GM12878 (cell line): ENCODE measurements around the gene ARHGAP6. TPM values are rescaled to one million over a fixed set of nuclear protein-coding genes. Genes with fewer than 3 reads are reported as not detected.

Experiments used
- ATAC-seq: fragments of 200-7000 bp; cut with Tn5 transposase; 3 replicates; pipeline ENCODE4 v1.9.1; 2020; ENCODE audit warnings: mild to moderate bottlenecking, moderate library complexity
- BruUV-seq: library from RNA; stranded (reverse); fragments of 400-500 nt; replicated peaks from 2 replicates; lab custom pipeline; 2021; lab: Mats Ljungman, UMichigan
- CTCF ChIA-PET: fragments of 300-600 bp; sonication (Branson Sonifier 250); formaldehyde crosslinking; extraction: SDS; loops from one replicate; lab custom pipeline; 2021; ENCODE audit warnings: inconsistent platforms; lab: Yijun Ruan, JAX
- POLR2A ChIA-PET: fragments of 350-600 bp; formaldehyde crosslinking; extraction: SDS; loops from one replicate; lab custom pipeline; 2021; ENCODE audit warnings: inconsistent platforms; lab: Charles Lee
- RAD21 ChIA-PET: fragments of 300-600 bp; sonication (Branson Sonifier 250); formaldehyde crosslinking; loops from one replicate; lab custom pipeline; 2023; ENCODE audit warnings: antibody characterized with exemption; ENCODE audit not compliant: unreplicated experiment; lab: Charles Lee
- SMC1A ChIA-PET: fragments of 300-600 bp; sonication (Branson Sonifier 250); formaldehyde crosslinking; loops from one replicate; lab custom pipeline; 2023; ENCODE audit not compliant: unreplicated experiment, uncharacterized antibody; lab: Charles Lee
- DNase-seq: peaks from one replicate; pipeline ENCODE4 v3.0.0-alpha.2; 2011; ENCODE audit warnings: low read depth, low spot score
- FAIRE-seq: peaks from 3 replicates; lab custom pipeline; 2011; peaks lifted over from hg19 to GRCh38; lab: Jason Lieb, UNC
- H2AFZ ChIP-seq: 2 replicates; pipeline ENCODE4 v1.6.0; 2011; ENCODE audit warnings: low read depth, low read length, control low read depth; ENCODE audit not compliant: control insufficient read depth
- H3K27ac ChIP-seq: 2 replicates; pipeline ENCODE4 v1.5.1; 2011; ENCODE audit warnings: control low read depth; ENCODE audit not compliant: control insufficient read depth, insufficient read depth
- H3K27me3 ChIP-seq, 2 experiments: replicated peaks in 1 of 2; 2 replicates each; pipeline versions ENCODE4 v1.6.0 to v1.6.1; 2011; ENCODE audit warnings: low read length in 1 of 2; ENCODE audit not compliant: control insufficient read depth in 2 of 2, insufficient read depth in 2 of 2
- H3K36me3 ChIP-seq, 2 experiments: 2 replicates each; pipeline ENCODE4 v1.5.1; 2011; ENCODE audit warnings: low read length in 1 of 2; ENCODE audit not compliant: control insufficient read depth in 2 of 2, insufficient read depth in 2 of 2
- H3K4me1 ChIP-seq: 2 replicates; pipeline ENCODE4 v1.6.1; 2011; ENCODE audit warnings: mild to moderate bottlenecking, low read length, moderate library complexity, mixed read lengths; ENCODE audit not compliant: control insufficient read depth, insufficient read depth
- H3K4me2 ChIP-seq: 2 replicates; pipeline ENCODE4 v1.6.0; 2011; ENCODE audit warnings: control low read depth; ENCODE audit not compliant: control insufficient read depth, insufficient read depth
- H3K4me3 ChIP-seq: fragments of 200-600 bp; sonication (generic); 2 replicates; pipeline ENCODE4 v1.5.1; 2016
- H3K79me2 ChIP-seq: 2 replicates; pipeline ENCODE4 v1.6.0; 2011; ENCODE audit warnings: low read length; ENCODE audit not compliant: control insufficient read depth, insufficient read depth
- H3K9ac ChIP-seq: 2 replicates; pipeline ENCODE4 v1.8.0; 2011; ENCODE audit warnings: low read length, control low read depth, mixed read lengths; ENCODE audit not compliant: control insufficient read depth, insufficient read depth
- H3K9me3 ChIP-seq: replicated peaks from 3 replicates; pipeline ENCODE4 v1.5.1; 2011; ENCODE audit warnings: mild to moderate bottlenecking, low read length; ENCODE audit not compliant: control insufficient read depth, insufficient read depth
- H4K20me1 ChIP-seq: 2 replicates; pipeline ENCODE4 v1.6.0; 2011; ENCODE audit not compliant: control insufficient read depth, insufficient read depth
- CBFB ChIP-seq: IDR thresholded peaks from 2 replicates; pipeline ENCODE4 v1.6.1; 2016; ENCODE audit warnings: antibody characterized with exemption, low read depth
- DPF2 ChIP-seq: fragments of 450-650 bp; IDR thresholded peaks from 2 replicates; pipeline ENCODE4 v1.6.1; 2017; ENCODE audit warnings: mild to moderate bottlenecking
- GATAD2B ChIP-seq: fragments of 450-650 bp; conservative IDR thresholded peaks from 2 replicates; pipeline ENCODE4 v1.6.1; 2017; ENCODE audit warnings: low read depth, mild to moderate bottlenecking, moderate library complexity
- POLR2AphosphoS5 ChIP-seq: IDR thresholded peaks from 2 replicates; pipeline ENCODE4 v1.6.1; 2011; ENCODE audit warnings: mild to moderate bottlenecking, low read length, inconsistent platforms
- RB1 ChIP-seq: fragments of 450-650 bp; formaldehyde crosslinking; IDR thresholded peaks from 2 replicates; pipeline ENCODE4 v1.6.1; 2017; ENCODE audit warnings: mild to moderate bottlenecking, borderline replicate concordance
- SIX5 ChIP-seq: IDR thresholded peaks from 2 replicates; pipeline ENCODE4 v1.6.1; 2011; ENCODE audit warnings: mild to moderate bottlenecking, low read depth, low read length, moderate library complexity; ENCODE audit not compliant: severe bottlenecking
- SMAD1 ChIP-seq: fragments of 450-650 bp; IDR thresholded peaks from 2 replicates; pipeline ENCODE4 v1.6.1; 2018; ENCODE audit warnings: mild to moderate bottlenecking, low read depth; ENCODE audit not compliant: partially characterized antibody
- STAT3 ChIP-seq: IDR thresholded peaks from 2 replicates; pipeline ENCODE4 v1.6.1; 2011; ENCODE audit warnings: low read depth, low read length, improper control_type of control experiment
- TAF1 ChIP-seq: IDR thresholded peaks from 2 replicates; pipeline ENCODE4 v1.6.1; 2011; ENCODE audit warnings: mild to moderate bottlenecking, low read depth, low read length, borderline replicate concordance
- TBL1XR1 ChIP-seq: IDR thresholded peaks from 2 replicates; pipeline ENCODE4 v1.6.1; 2012; ENCODE audit warnings: low read depth, low read length, improper control_type of control experiment
- YBX1 ChIP-seq: fragments of 450-650 bp; IDR thresholded peaks from 2 replicates; pipeline ENCODE4 v1.6.1; 2016; ENCODE audit warnings: antibody characterized with exemption
- WGBS: methylation state at CpG from one replicate; pipeline ENCODE4 v1.1.6; 2016; ENCODE audit warnings: low lambda C conversion rate; ENCODE audit not compliant: insufficient replicate concordance, insufficient coverage; ENCODE audit errors: missing lambda C conversion rate; 5-methylcytosine and 5-hydroxymethylcytosine counted together
- in situ Hi-C: fragments of 300-500 bp; cut with MboI; formaldehyde crosslinking; loops from 9 replicates; pipeline ENCODE4 v1.14.3; 2018; ENCODE audit warnings: mixed read lengths
- intact Hi-C: fragments of 100-400 bp; cut with micrococcal nuclease; formaldehyde crosslinking; loops from one replicate; pipeline ENCODE4 v1.14.2; 2022; ENCODE audit not compliant: unreplicated experiment
- polyA plus RNA-seq, 11 experiments: library from polyadenylated mRNA; depleted of rRNA in 4 of 11; unstranded in 6 of 11; stranded (reverse) in 5 of 11; fragments of >200 nt; fragmentation: Nextera tagmentation in 4 of 11; fragmentation: Illumina TruSeq in 1 of 11; extraction: Ambion mirVana in 4 of 11; extraction: Trizol in 1 of 11; gene quantifications; 1 replicate in 1 of 11; 2 replicates in 10 of 11; pipeline versions ENCODE4 v1.2.1 to v1.2.3, GENCODE V29; 2011 to 2016; ENCODE audit warnings: inconsistent platforms in 2 of 11, missing spikeins in 2 of 11, low read depth in 1 of 11
- total RNA-seq, 4 experiments: library from RNA; depleted of rRNA in 3 of 4; stranded (reverse); fragments of >200 nt in 3 of 4; fragmentation: Illumina TruSeq in 1 of 4; extraction: Trizol in 1 of 4; gene quantifications; 2 replicates each; pipeline versions ENCODE4 v1.2.1 to v1.2.3, GENCODE V29; 2013 to 2021
- TF ChIP-seq, protein P1 (sequence below): fragments of 450-650 bp; formaldehyde crosslinking; IDR thresholded peaks from 2 replicates; pipeline ENCODE4 v1.4.0; 2020; ENCODE audit warnings: mild to moderate bottlenecking, moderate library complexity
- TF ChIP-seq, protein P2 (sequence below): fragments of 450-650 bp; IDR thresholded peaks from 2 replicates; pipeline ENCODE4 v1.6.1; 2017; ENCODE audit warnings: mild to moderate bottlenecking, moderate library complexity
- TF ChIP-seq, protein P3 (sequence below): fragments of 450-650 bp; IDR thresholded peaks from 2 replicates; pipeline ENCODE4 v1.6.1; 2016; ENCODE audit warnings: mild to moderate bottlenecking, moderate library complexity, borderline replicate concordance

The ARHGAP6 gene
- total and polyA plus RNA-seq, 10 of the 15 experiments (the other 5 are each of a cell fraction or from before 2014, with no cell fraction given), result 0.20 to 1.8 (median 0.76) TPM

DNA sequence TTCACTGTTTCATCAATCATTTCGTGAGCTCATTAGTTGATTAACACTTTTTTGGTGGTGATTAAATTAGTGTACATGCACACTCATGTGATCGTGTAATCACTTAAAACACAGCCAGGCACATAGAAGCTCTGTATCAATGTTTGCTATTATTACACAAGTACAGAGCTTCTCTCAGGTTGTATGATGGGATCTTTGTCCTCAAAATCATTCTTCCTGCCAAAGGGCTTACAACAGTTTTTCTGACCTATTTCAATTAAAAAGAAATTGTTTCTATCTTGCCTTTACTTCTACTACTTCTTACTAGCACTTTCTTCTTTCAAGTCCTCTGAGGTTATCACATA is 227.4 kb downstream of the ARHGAP6 start:
- CTCF ChIA-PET, result interaction anchor here (1.0 kb wide), 1 partner anchor 14 kb away, joined by 3 read pairs; no protein-coding TSS in a partner anchor
- Histone ChIP-seq H2AFZ (no peak overlapping the region), H3K27ac (no peak overlapping the region), H3K9me3 (no peaks in the 10 kb centered on the region), H3K9ac (no peak overlapping the region), H3K36me3 (no peaks in the 10 kb centered on the region), H3K4me3 (no peak overlapping the region), H3K27me3 (no peaks in the 10 kb centered on the region; a peak in 1 of 4 replicates), H3K4me2 (no peak overlapping the region), H4K20me1 (no peaks in the 10 kb centered on the region), H3K79me2 (no peaks in the 10 kb centered on the region), H3K4me1 (no peaks in the 10 kb centered on the region)
- POLR2A ChIA-PET, result interaction anchor here (0.6 kb wide), 1 partner anchor 12 kb away, joined by 3 read pairs; no protein-coding TSS in a partner anchor
- no peak for ATAC-seq
- WGBS, result 51% methylated on average over 2 of the region's 2 CpGs
- BruUV-seq, result no TSS peak
- no peak for DNase-seq
- FAIRE-seq, result no peak
- RAD21 ChIA-PET, result interaction anchor here (1.1 kb wide), 1 partner anchor 56 kb away, joined by 3 read pairs; no protein-coding TSS in a partner anchor
- in situ Hi-C loops, result no loop called here
- intact Hi-C loops, result no loop called here
- SMC1A ChIA-PET, result interaction anchor here (0.7 to 1.2 kb wide), 2 partner anchors 15 to 67 kb away, joined by 3 to 4 read pairs; no protein-coding TSS in a partner anchor
- TF ChIP-seq TAF1, result no peak
- no peak for TF ChIP-seq YBX1
- no peak for TF ChIP-seq DPF2
- no peak for TF ChIP-seq STAT3
- no peak for TF ChIP-seq SMAD1
- TF ChIP-seq, protein P1, sequence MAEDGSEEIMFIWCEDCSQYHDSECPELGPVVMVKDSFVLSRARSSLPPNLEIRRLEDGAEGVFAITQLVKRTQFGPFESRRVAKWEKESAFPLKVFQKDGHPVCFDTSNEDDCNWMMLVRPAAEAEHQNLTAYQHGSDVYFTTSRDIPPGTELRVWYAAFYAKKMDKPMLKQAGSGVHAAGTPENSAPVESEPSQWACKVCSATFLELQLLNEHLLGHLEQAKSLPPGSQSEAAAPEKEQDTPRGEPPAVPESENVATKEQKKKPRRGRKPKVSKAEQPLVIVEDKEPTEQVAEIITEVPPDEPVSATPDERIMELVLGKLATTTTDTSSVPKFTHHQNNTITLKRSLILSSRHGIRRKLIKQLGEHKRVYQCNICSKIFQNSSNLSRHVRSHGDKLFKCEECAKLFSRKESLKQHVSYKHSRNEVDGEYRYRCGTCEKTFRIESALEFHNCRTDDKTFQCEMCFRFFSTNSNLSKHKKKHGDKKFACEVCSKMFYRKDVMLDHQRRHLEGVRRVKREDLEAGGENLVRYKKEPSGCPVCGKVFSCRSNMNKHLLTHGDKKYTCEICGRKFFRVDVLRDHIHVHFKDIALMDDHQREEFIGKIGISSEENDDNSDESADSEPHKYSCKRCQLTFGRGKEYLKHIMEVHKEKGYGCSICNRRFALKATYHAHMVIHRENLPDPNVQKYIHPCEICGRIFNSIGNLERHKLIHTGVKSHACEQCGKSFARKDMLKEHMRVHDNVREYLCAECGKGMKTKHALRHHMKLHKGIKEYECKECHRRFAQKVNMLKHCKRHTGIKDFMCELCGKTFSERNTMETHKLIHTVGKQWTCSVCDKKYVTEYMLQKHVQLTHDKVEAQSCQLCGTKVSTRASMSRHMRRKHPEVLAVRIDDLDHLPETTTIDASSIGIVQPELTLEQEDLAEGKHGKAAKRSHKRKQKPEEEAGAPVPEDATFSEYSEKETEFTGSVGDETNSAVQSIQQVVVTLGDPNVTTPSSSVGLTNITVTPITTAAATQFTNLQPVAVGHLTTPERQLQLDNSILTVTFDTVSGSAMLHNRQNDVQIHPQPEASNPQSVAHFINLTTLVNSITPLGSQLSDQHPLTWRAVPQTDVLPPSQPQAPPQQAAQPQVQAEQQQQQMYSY (CRISPR knock-in tag), result no peak
- TF ChIP-seq, protein P2, sequence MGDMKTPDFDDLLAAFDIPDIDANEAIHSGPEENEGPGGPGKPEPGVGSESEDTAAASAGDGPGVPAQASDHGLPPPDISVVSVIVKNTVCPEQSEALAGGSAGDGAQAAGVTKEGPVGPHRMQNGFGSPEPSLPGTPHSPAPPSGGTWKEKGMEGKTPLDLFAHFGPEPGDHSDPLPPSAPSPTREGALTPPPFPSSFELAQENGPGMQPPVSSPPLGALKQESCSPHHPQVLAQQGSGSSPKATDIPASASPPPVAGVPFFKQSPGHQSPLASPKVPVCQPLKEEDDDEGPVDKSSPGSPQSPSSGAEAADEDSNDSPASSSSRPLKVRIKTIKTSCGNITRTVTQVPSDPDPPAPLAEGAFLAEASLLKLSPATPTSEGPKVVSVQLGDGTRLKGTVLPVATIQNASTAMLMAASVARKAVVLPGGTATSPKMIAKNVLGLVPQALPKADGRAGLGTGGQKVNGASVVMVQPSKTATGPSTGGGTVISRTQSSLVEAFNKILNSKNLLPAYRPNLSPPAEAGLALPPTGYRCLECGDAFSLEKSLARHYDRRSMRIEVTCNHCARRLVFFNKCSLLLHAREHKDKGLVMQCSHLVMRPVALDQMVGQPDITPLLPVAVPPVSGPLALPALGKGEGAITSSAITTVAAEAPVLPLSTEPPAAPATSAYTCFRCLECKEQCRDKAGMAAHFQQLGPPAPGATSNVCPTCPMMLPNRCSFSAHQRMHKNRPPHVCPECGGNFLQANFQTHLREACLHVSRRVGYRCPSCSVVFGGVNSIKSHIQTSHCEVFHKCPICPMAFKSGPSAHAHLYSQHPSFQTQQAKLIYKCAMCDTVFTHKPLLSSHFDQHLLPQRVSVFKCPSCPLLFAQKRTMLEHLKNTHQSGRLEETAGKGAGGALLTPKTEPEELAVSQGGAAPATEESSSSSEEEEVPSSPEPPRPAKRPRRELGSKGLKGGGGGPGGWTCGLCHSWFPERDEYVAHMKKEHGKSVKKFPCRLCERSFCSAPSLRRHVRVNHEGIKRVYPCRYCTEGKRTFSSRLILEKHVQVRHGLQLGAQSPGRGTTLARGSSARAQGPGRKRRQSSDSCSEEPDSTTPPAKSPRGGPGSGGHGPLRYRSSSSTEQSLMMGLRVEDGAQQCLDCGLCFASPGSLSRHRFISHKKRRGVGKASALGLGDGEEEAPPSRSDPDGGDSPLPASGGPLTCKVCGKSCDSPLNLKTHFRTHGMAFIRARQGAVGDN, result no peak
- TF ChIP-seq SIX5, result no peak
- no peak for TF ChIP-seq RB1
- TF ChIP-seq POLR2AphosphoS5, result no peak
- TF ChIP-seq, protein P3, sequence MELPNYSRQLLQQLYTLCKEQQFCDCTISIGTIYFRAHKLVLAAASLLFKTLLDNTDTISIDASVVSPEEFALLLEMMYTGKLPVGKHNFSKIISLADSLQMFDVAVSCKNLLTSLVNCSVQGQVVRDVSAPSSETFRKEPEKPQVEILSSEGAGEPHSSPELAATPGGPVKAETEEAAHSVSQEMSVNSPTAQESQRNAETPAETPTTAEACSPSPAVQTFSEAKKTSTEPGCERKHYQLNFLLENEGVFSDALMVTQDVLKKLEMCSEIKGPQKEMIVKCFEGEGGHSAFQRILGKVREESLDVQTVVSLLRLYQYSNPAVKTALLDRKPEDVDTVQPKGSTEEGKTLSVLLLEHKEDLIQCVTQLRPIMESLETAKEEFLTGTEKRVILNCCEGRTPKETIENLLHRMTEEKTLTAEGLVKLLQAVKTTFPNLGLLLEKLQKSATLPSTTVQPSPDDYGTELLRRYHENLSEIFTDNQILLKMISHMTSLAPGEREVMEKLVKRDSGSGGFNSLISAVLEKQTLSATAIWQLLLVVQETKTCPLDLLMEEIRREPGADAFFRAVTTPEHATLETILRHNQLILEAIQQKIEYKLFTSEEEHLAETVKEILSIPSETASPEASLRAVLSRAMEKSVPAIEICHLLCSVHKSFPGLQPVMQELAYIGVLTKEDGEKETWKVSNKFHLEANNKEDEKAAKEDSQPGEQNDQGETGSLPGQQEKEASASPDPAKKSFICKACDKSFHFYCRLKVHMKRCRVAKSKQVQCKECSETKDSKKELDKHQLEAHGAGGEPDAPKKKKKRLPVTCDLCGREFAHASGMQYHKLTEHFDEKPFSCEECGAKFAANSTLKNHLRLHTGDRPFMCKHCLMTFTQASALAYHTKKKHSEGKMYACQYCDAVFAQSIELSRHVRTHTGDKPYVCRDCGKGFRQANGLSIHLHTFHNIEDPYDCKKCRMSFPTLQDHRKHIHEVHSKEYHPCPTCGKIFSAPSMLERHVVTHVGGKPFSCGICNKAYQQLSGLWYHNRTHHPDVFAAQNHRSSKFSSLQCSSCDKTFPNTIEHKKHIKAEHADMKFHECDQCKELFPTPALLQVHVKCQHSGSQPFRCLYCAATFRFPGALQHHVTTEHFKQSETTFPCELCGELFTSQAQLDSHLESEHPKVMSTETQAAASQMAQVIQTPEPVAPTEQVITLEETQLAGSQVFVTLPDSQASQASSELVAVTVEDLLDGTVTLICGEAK, result no peak
- no peak for TF ChIP-seq GATAD2B
- TF ChIP-seq CBFB, result no peak
- no peak for TF ChIP-seq TBL1XR1
